Measurements from ENCODE around the gene ST7.

Gene ST7

DNA sequence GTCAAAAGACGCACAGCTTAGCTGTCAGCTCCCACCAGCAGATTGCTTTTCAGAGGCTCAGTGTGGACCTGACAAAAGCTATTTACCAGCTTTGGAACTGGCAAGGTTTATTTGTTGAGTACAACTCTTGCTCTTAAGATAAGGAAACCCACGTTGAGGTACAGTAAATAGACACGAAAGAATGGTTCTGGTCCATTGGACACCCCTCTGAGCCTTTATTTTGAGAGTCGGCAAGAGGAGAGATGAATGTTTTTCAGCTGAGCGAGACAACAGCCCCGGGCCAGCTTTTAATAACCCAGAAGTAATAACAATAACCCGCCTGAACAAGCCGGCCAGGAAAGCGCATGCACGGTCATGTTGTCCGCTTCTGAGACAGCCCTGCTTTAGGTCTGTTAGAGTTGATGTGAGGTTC, 320.5 kb downstream of the ST7 start:
- H3K27ac ChIP-seq: no peak overlapping the region
- no peaks in the 10 kb centered on the region for H3K9me3 ChIP-seq (ENCODE audit: low read depth, low read length)
- no peak for DNase-seq (ENCODE audit: low read depth, low spot score)
- no peaks in the 10 kb centered on the region for H3K36me3 ChIP-seq (ENCODE audit: insufficient read depth, low read length)
- no peak overlapping the region for H3K4me3 ChIP-seq
- no peak overlapping the region for H3K9ac ChIP-seq (ENCODE audit: insufficient read length)
- TF ChIP-seq FOXP2 (optimal IDR thresholded peaks at IDR 0.05; ENCODE audit: control extremely low read depth, extremely low read length, insufficient read depth) (no peak), POLR2AphosphoS5 (IDR thresholded peaks at IDR 0.05; ENCODE audit: borderline replicate concordance, low read depth, low read length) (no peak), EZH2 (IDR thresholded peaks at IDR 0.05) (no peak)

DNA sequence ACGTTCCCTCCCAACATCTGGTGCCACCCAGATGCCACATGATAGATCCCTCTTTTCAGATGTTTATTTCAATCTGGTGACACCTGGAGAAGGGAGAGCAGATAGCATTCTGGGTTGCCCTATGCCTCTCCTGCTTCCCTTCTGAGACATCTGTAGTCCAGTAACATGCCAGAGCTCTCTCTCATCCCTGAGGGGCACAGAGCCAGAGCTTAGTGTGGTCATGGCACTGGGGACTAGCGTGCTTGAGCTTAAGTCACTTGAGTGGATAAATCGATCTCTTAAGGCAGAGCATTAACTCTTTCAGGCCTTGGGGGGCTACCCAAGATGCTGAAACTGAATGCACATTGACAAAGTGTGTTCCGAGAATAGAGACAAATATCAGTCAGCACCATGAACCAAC, 321.6 kb downstream of the ST7 start:
- Histone ChIP-seq H3K9me3 (ENCODE audit: low read depth, low read length) (no peaks in the 10 kb centered on the region), H3K4me3 (no peak overlapping the region), H3K27ac (no peak overlapping the region), H3K36me3 (ENCODE audit: insufficient read depth, low read length) (no peaks in the 10 kb centered on the region), H3K9ac (ENCODE audit: insufficient read length) (no peak overlapping the region)
- no peak for TF ChIP-seq EZH2 (IDR thresholded peaks at IDR 0.05)
- TF ChIP-seq FOXP2 (optimal IDR thresholded peaks at IDR 0.05; ENCODE audit: control extremely low read depth, extremely low read length, insufficient read depth): no peak
- TF ChIP-seq POLR2AphosphoS5 (IDR thresholded peaks at IDR 0.05; ENCODE audit: borderline replicate concordance, low read depth, low read length): no peak
- DNase-seq (ENCODE audit: low read depth, low spot score): no peak

DNA sequence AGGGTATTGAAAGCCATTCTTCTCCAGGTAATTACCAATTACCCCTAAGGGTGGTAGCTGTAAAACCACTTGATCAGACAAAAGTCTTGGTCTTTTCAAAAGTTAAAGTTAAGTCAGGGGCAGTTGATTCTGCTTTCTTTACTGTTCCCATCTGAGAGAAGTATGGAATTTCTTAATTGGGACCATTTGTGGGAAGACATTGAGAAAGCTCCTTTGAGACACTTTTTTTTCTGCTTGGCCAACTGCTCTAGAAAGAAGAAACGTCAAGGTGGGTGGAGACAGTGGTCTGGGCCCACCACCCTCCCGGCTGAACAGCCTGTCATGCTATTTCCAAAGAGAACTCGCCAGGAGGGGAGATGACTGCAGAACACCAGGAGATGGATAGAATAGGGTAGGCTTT, 324.3 kb downstream of the ST7 start:
- no peak overlapping the region for H3K4me3 ChIP-seq
- TF ChIP-seq POLR2AphosphoS5 (IDR thresholded peaks at IDR 0.05; ENCODE audit: borderline replicate concordance, low read depth, low read length): no peak
- TF ChIP-seq FOXP2 (optimal IDR thresholded peaks at IDR 0.05; ENCODE audit: control extremely low read depth, extremely low read length, insufficient read depth): no peak
- no peak for TF ChIP-seq EZH2 (IDR thresholded peaks at IDR 0.05)
- H3K36me3 ChIP-seq (ENCODE audit: insufficient read depth, low read length): no peaks in the 10 kb centered on the region
- DNase-seq (ENCODE audit: low read depth, low spot score): no peak
- no peaks in the 10 kb centered on the region for H3K9me3 ChIP-seq (ENCODE audit: low read depth, low read length)
- no peak overlapping the region for H3K27ac ChIP-seq
- no peak overlapping the region for H3K9ac ChIP-seq (ENCODE audit: insufficient read length)

DNA sequence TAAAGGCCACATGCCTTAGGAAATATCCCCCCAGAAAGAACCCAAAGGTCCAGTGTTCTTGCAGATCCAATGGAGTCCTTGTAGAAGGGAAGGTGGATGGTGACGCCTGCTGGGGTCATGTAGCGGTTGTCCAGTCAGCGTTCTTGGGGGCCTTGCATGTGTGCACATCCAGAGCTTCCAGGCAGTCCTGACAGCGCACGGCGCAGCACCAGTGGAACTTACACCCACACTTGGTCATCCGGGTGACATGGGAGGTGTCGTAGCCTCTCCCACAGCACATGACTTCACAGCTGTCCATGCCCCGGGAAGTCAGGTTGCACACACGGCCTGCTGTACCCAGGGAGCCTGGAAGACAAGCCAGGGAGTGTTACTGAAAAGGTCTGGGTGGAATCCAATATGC, 324.7 kb downstream of the ST7 start:
- no peak overlapping the region for H3K9ac ChIP-seq (ENCODE audit: insufficient read length)
- TF ChIP-seq POLR2AphosphoS5 (IDR thresholded peaks at IDR 0.05; ENCODE audit: borderline replicate concordance, low read depth, low read length) (no peak), EZH2 (IDR thresholded peaks at IDR 0.05) (no peak), FOXP2 (optimal IDR thresholded peaks at IDR 0.05; ENCODE audit: control extremely low read depth, extremely low read length, insufficient read depth) (no peak)
- DNase-seq (ENCODE audit: low read depth, low spot score): no peak
- no peak overlapping the region for H3K27ac ChIP-seq
- no peaks in the 10 kb centered on the region for H3K9me3 ChIP-seq (ENCODE audit: low read depth, low read length)
- no peak overlapping the region for H3K4me3 ChIP-seq
- H3K36me3 ChIP-seq (ENCODE audit: insufficient read depth, low read length): no peaks in the 10 kb centered on the region

DNA sequence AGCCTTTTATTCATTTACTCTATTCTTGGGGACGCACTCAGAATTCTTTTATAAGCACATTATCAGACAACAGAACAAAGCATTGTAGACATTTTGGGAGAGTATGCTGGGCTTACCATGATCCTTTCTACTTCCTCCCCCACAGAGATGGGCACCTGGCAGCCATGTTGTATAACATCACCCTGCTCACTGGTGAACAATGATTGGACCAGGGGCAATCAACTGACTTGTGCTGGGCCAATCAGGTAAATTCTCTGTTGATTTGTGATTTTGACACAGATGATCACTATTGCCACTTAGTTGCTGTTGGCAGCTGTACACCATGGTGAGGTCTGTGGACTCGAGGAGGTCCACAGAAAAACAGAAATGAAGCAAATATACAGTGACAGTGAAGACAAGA, 325.9 kb downstream of the ST7 start:
- no peak for DNase-seq (ENCODE audit: low read depth, low spot score)
- Histone ChIP-seq H3K9ac (ENCODE audit: insufficient read length) (no peak overlapping the region), H3K27ac (no peak overlapping the region), H3K9me3 (ENCODE audit: low read depth, low read length) (no peaks in the 10 kb centered on the region), H3K36me3 (ENCODE audit: insufficient read depth, low read length) (no peaks in the 10 kb centered on the region), H3K4me3 (no peak overlapping the region)
- TF ChIP-seq EZH2 (IDR thresholded peaks at IDR 0.05) (no peak), FOXP2 (optimal IDR thresholded peaks at IDR 0.05; ENCODE audit: control extremely low read depth, extremely low read length, insufficient read depth) (no peak)

All from SK-N-MC (cell line).